ENCODE measurements around the gene FMNL2.
A peak's percentile ranks its signal among the peaks of the same experiment; 100 is the strongest.

FMNL2 gene

GRCh38 chr2:152598975-152599759 is 264.2 kb downstream of the FMNL2 start:
- Mint-ChIP-seq H3K27me3 (ENCODE audit: low read depth) (no peaks in the 10 kb centered on the region), H3K4me3 (no peak overlapping the region), H3K27ac (no peak overlapping the region), H3K36me3 (ENCODE audit: low read depth) (no peaks in the 10 kb centered on the region), H3K4me1 (ENCODE audit: low read depth) (peaks cover 7% of the 10 kb centered on the region), H3K9me3 (no peaks in the 10 kb centered on the region)

- Mint-ChIP-seq H3K9me3 (no peaks in the 10 kb centered on the region), H3K4me1 (ENCODE audit: low read depth) (peaks cover 5% of the 10 kb centered on the region), H3K36me3 (ENCODE audit: low read depth) (no peaks in the 10 kb centered on the region), H3K27me3 (ENCODE audit: low read depth) (no peaks in the 10 kb centered on the region), H3K27ac (no peak overlapping the region), H3K4me3 (no peak overlapping the region)
Measured at GRCh38 chr2:152600051-152600657, 265.2 kb downstream of the FMNL2 start.

DNA sequence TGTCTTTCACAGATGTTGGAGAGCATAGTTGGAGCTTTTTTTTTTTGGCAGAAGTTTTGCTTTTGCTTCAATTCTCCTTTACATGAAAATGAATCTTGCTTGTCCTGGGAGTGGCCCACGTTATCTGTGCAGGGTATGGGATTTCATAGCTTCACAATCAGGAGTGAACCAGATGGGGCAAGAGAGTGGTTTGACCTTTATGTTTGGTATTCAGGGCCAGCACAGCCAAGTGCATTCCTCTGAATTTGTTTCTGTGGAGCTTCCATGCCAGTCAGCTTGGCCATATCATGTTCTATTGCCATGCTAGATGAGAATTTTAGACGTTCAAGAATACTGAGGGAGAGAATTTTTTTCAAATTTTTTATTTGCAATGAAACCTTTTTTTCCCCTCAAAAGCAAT is 265.7 kb downstream of the FMNL2 start:
- H3K27me3 Mint-ChIP-seq (ENCODE audit: low read depth): no peaks in the 10 kb centered on the region
- H3K4me1 Mint-ChIP-seq (ENCODE audit: low read depth): peaks cover 5% of the 10 kb centered on the region
- H3K36me3 Mint-ChIP-seq (ENCODE audit: low read depth): no peaks in the 10 kb centered on the region
- no peak overlapping the region for H3K4me3 Mint-ChIP-seq
- H3K9me3 Mint-ChIP-seq: no peaks in the 10 kb centered on the region
- H3K27ac Mint-ChIP-seq: no peak overlapping the region

GRCh38 chr2:152602750-152603149 is 267.8 kb downstream of the FMNL2 start:
- Mint-ChIP-seq H3K9me3 (no peaks in the 10 kb centered on the region), H3K27ac (no peak overlapping the region), H3K4me1 (ENCODE audit: low read depth) (peaks cover 5% of the 10 kb centered on the region), H3K27me3 (ENCODE audit: low read depth) (no peaks in the 10 kb centered on the region), H3K36me3 (ENCODE audit: low read depth) (no peaks in the 10 kb centered on the region), H3K4me3 (no peak overlapping the region)

DNA sequence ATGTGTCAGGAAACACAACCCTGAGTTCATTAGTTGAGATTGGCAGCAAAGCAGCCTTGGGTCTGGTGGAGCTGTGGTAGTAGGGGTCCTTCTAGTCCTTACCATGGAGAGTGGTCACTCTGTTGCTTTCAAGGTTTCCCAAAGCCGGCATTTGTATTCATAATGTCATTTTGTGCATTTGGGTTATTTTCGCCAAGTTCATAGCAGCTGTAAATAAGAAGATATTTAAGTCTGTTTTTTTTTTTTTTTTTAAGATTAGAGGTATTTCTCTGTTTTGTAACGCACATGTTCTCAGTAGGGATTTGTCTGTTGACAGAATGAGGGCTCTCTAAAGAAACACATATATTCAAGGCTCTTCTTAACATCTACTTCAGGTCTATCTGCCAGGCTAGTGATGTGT is 268.2 kb downstream of the FMNL2 start:
- H3K9me3 Mint-ChIP-seq: no peaks in the 10 kb centered on the region
- H3K27ac Mint-ChIP-seq: no peak overlapping the region
- peaks cover 5% of the 10 kb centered on the region for H3K4me1 Mint-ChIP-seq (ENCODE audit: low read depth)
- no peak overlapping the region for H3K4me3 Mint-ChIP-seq
- no peaks in the 10 kb centered on the region for H3K27me3 Mint-ChIP-seq (ENCODE audit: low read depth)
- H3K36me3 Mint-ChIP-seq (ENCODE audit: low read depth): no peaks in the 10 kb centered on the region

GRCh38 chr2:152606081-152606480 is 271.1 kb downstream of the FMNL2 start:
- Mint-ChIP-seq H3K36me3 (ENCODE audit: low read depth) (no peaks in the 10 kb centered on the region), H3K27me3 (ENCODE audit: low read depth) (no peaks in the 10 kb centered on the region)

DNA sequence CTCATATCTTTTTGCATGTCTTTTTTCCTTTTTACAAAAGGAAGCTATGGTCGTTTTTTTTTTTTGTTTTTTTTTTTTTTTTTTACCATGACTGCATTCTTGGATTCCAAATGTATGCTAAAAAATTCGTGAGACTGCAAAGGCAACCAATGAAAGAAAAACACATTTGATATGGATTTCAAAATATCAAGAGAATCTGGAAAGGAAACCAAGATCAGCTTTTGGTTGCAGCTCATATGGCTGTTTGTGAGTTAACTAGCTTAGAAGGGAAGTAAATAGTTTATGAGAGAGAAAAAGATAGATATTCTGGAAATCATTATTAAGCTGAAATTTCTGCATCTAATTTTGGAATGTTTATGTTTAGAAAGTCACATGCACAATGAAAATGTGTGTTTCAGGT is 272.0 kb downstream of the FMNL2 start:
- Mint-ChIP-seq H3K36me3 (ENCODE audit: low read depth) (no peaks in the 10 kb centered on the region), H3K9me3 (no peaks in the 10 kb centered on the region), H3K4me1 (ENCODE audit: low read depth) (peaks cover 9% of the 10 kb centered on the region), H3K27me3 (ENCODE audit: low read depth) (no peaks in the 10 kb centered on the region), H3K27ac (no peak overlapping the region), H3K4me3 (no peak overlapping the region)

More at GRCh38 chr2:152606081-152606480, 271.1 kb downstream of the FMNL2 start:
- Mint-ChIP-seq H3K9me3 (no peaks in the 10 kb centered on the region), H3K4me3 (no peak overlapping the region), H3K4me1 (ENCODE audit: low read depth) (peaks cover 5% of the 10 kb centered on the region), H3K27ac (no peak overlapping the region)

- H3K9me3 Mint-ChIP-seq: no peaks in the 10 kb centered on the region
- no peak overlapping the region for H3K4me3 Mint-ChIP-seq
- peaks cover 15% of the 10 kb centered on the region for H3K4me1 Mint-ChIP-seq (ENCODE audit: low read depth)
- no peaks in the 10 kb centered on the region for H3K27me3 Mint-ChIP-seq (ENCODE audit: low read depth)
- H3K36me3 Mint-ChIP-seq (ENCODE audit: low read depth): no peaks in the 10 kb centered on the region
- H3K27ac Mint-ChIP-seq: no peak overlapping the region
Measured at GRCh38 chr2:152607793-152608300, 272.9 kb downstream of the FMNL2 start.

GRCh38 chr2:152609154-152609553 is 274.2 kb downstream of the FMNL2 start:
- H3K4me3 Mint-ChIP-seq: no peak overlapping the region
- no peaks in the 10 kb centered on the region for H3K27me3 Mint-ChIP-seq (ENCODE audit: low read depth)
- H3K4me1 Mint-ChIP-seq (ENCODE audit: low read depth): peaks cover 19% of the 10 kb centered on the region
- no peak overlapping the region for H3K27ac Mint-ChIP-seq
- H3K36me3 Mint-ChIP-seq (ENCODE audit: low read depth): no peaks in the 10 kb centered on the region
- H3K9me3 Mint-ChIP-seq: no peaks in the 10 kb centered on the region

GRCh38 chr2:152609699-152610098 is 274.7 kb downstream of the FMNL2 start:
- Mint-ChIP-seq H3K4me3 (no peak overlapping the region), H3K4me1 (ENCODE audit: low read depth) (peaks cover 20% of the 10 kb centered on the region), H3K9me3 (no peaks in the 10 kb centered on the region), H3K27ac (no peak overlapping the region), H3K36me3 (ENCODE audit: low read depth) (peaks cover under 1% of the 10 kb centered on the region), H3K27me3 (ENCODE audit: low read depth) (no peaks in the 10 kb centered on the region)

- peak overlapping the region; percentile 23 for H3K4me3 Mint-ChIP-seq
- H3K36me3 Mint-ChIP-seq (ENCODE audit: low read depth): peaks cover 2% of the 10 kb centered on the region
- H3K27me3 Mint-ChIP-seq (ENCODE audit: low read depth): no peaks in the 10 kb centered on the region
- no peaks in the 10 kb centered on the region for H3K9me3 Mint-ChIP-seq
- H3K27ac Mint-ChIP-seq: peak overlapping the region; percentile 31
- H3K4me1 Mint-ChIP-seq (ENCODE audit: low read depth): peaks cover 21% of the 10 kb centered on the region
Measured at GRCh38 chr2:152611458-152612231, 276.7 kb downstream of the FMNL2 start.

DNA sequence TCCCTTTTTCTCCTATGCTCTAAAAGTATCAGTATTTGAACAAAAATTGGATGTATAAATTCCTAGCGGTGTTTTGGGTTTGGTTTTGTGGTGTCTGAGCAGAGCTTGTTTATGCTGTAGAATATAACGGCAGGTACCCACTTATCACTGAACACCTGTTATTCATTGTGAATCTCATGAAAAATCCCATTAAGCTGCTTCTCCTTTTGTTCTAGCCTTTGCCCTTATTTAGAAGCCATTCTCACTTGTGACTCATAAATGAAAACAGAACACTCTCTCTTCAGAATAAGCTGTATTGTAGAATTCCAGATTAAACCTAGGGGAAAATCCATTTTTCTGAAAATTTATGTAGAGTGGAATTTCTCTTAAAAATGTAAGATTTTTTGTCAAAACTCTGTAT is 278.3 kb downstream of the FMNL2 start:
- H3K4me1 Mint-ChIP-seq (ENCODE audit: low read depth): peaks cover 21% of the 10 kb centered on the region
- no peak overlapping the region for H3K4me3 Mint-ChIP-seq
- no peak overlapping the region for H3K27ac Mint-ChIP-seq
- H3K27me3 Mint-ChIP-seq (ENCODE audit: low read depth): no peaks in the 10 kb centered on the region
- no peaks in the 10 kb centered on the region for H3K9me3 Mint-ChIP-seq
- H3K36me3 Mint-ChIP-seq (ENCODE audit: low read depth): peaks cover 2% of the 10 kb centered on the region

DNA sequence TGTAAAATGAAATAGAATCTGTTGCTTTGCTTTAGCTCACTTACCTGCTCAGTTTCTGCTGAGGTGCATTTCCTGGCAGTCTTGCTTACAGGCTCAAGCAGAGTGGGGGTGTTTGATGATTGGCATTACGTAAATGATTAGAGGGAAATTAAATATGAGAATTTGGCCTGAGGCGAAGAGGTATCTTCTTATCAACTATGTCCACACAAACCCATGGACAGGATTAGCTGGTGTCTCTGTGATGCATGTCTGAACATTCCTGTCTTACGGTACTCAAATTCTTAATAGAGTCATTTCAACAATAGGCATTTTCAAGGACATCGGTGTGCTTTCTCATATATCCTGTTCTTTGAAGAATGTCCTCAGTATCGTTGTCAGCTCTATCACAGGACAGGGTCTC is 280.2 kb downstream of the FMNL2 start:
- no peak overlapping the region for H3K4me3 Mint-ChIP-seq
- peaks cover 2% of the 10 kb centered on the region for H3K36me3 Mint-ChIP-seq (ENCODE audit: low read depth)
- no peaks in the 10 kb centered on the region for H3K9me3 Mint-ChIP-seq
- no peaks in the 10 kb centered on the region for H3K27me3 Mint-ChIP-seq (ENCODE audit: low read depth)
- peaks cover 21% of the 10 kb centered on the region for H3K4me1 Mint-ChIP-seq (ENCODE audit: low read depth)
- no peak overlapping the region for H3K27ac Mint-ChIP-seq

- no peak overlapping the region for H3K4me3 Mint-ChIP-seq
- no peak overlapping the region for H3K27ac Mint-ChIP-seq
- peaks cover 2% of the 10 kb centered on the region for H3K36me3 Mint-ChIP-seq (ENCODE audit: low read depth)
- no peaks in the 10 kb centered on the region for H3K9me3 Mint-ChIP-seq
- peaks cover 9% of the 10 kb centered on the region for H3K4me1 Mint-ChIP-seq (ENCODE audit: low read depth)
- H3K27me3 Mint-ChIP-seq (ENCODE audit: low read depth): no peaks in the 10 kb centered on the region
Measured at GRCh38 chr2:152617456-152618192, 282.6 kb downstream of the FMNL2 start.
